Retinal pigment epithelial cell (primary cell): Measurements from ENCODE around the gene ROM1.

Experiments used
- DNase-seq: peaks from one replicate; pipeline ENCODE4 v3.0.0-alpha.2; 2010; ENCODE audit warnings: low read depth
- H3K4me3 ChIP-seq: 2 replicates; pipeline ENCODE4 v1.5.1; 2011; ENCODE audit warnings: mild to moderate bottlenecking, low read length, control low read depth, moderate library complexity
- CTCF ChIP-seq: conservative IDR thresholded peaks from 2 replicates; pipeline ENCODE4 v1.5.1; 2011; ENCODE audit warnings: low read depth, low read length, control low read depth, inconsistent platforms

The ROM1 gene

GRCh38 chr11:62603776-62604299 lies 9.2 kb upstream of the ROM1 start:
- no peak for DNase-seq
- no peak for TF ChIP-seq CTCF
- no peak overlapping the region for H3K4me3 ChIP-seq

- TF ChIP-seq CTCF: no peak
- no peak for DNase-seq
- no peak overlapping the region for H3K4me3 ChIP-seq
Measured at GRCh38 chr11:62604460-62605120, 8.5 kb upstream of the ROM1 start.

GRCh38 chr11:62605467-62605866 lies 7.6 kb upstream of the ROM1 start:
- DNase-seq: no peak

GRCh38 chr11:62605902-62606301 lies 7.2 kb upstream of the ROM1 start:
- DNase-seq: no peak
- TF ChIP-seq CTCF: no peak
- no peak overlapping the region for H3K4me3 ChIP-seq

More at GRCh38 chr11:62605467-62605866, 7.6 kb upstream of the ROM1 start:
- no peak overlapping the region for H3K4me3 ChIP-seq
- TF ChIP-seq CTCF: no peak

- no peak for TF ChIP-seq CTCF
- no peak for DNase-seq
- H3K4me3 ChIP-seq: no peak overlapping the region
Measured at GRCh38 chr11:62607714-62608113, 5.3 kb upstream of the ROM1 start.

GRCh38 chr11:62608776-62609175 lies 4.3 kb upstream of the ROM1 start:
- H3K4me3 ChIP-seq: no peak overlapping the region
- no peak for TF ChIP-seq CTCF
- no peak for DNase-seq

- no peak overlapping the region for H3K4me3 ChIP-seq
- TF ChIP-seq CTCF: no peak
- DNase-seq: no peak
Measured at GRCh38 chr11:62610403-62610802, 2.7 kb upstream of the ROM1 start.
